Neuronal stem cell (in vitro differentiated cells): Measurements from ENCODE around the gene ZNF581.

Experiments used
- DNase-seq: peaks from one replicate; pipeline ENCODE4 v3.0.0-alpha.2; 2013; ENCODE audit warnings: low spot score
- H2AFZ ChIP-seq: one replicate; pipeline ENCODE4 v1.6.1; 2013; ENCODE audit warnings: mild to moderate bottlenecking, low read length, inconsistent platforms
- H2AK5ac ChIP-seq: 2 replicates; pipeline ENCODE4 v1.6.1; 2013; ENCODE audit warnings: low read depth, mild to moderate bottlenecking, inconsistent platforms, low read length, moderate library complexity, mixed read lengths
- H2BK120ac ChIP-seq: 2 replicates; pipeline ENCODE4 v1.6.1; 2013; ENCODE audit warnings: low read depth, mild to moderate bottlenecking, inconsistent platforms, low read length, moderate library complexity, mixed read lengths
- H2BK12ac ChIP-seq: one replicate; pipeline ENCODE4 v1.6.1; 2013; ENCODE audit warnings: low read length, inconsistent platforms
- H2BK15ac ChIP-seq: 2 replicates; pipeline ENCODE4 v1.6.1; 2013; ENCODE audit warnings: mild to moderate bottlenecking, low read length, inconsistent platforms, mixed read lengths
- H2BK5ac ChIP-seq: one replicate; pipeline ENCODE4 v1.6.1; 2013; ENCODE audit warnings: inconsistent platforms, mild to moderate bottlenecking, low read length, moderate library complexity
- H3K14ac ChIP-seq: one replicate; pipeline ENCODE4 v1.6.1; 2013; ENCODE audit warnings: low read length, inconsistent platforms
- H3K18ac ChIP-seq: 2 replicates; pipeline ENCODE4 v1.6.1; 2013; ENCODE audit warnings: low read length, inconsistent platforms
- H3K23ac ChIP-seq: 2 replicates; pipeline ENCODE4 v1.6.1; 2013; ENCODE audit warnings: low read depth, mild to moderate bottlenecking, mixed read lengths, low read length, inconsistent platforms; ENCODE audit not compliant: poor library complexity
- H3K27ac ChIP-seq: replicated peaks from 3 replicates; pipeline ENCODE4 v1.5.1; 2013; ENCODE audit warnings: low read length, inconsistent platforms
- H3K27me3 ChIP-seq, 3 experiments: 2 replicates each; pipeline ENCODE4 v1.6.1; 2013; ENCODE audit warnings: low read length in 3 of 3, mild to moderate bottlenecking in 2 of 3, inconsistent platforms in 1 of 3, low read depth in 1 of 3, mixed read lengths in 1 of 3, moderate library complexity in 1 of 3; ENCODE audit not compliant: control insufficient read depth in 3 of 3, insufficient read depth in 3 of 3
- H3K36me3 ChIP-seq, 2 donors: replicated peaks in 1 of 2; 2 replicates each; pipeline ENCODE4 v1.6.1; 2013; ENCODE audit warnings: low read length in 2 of 2; ENCODE audit not compliant: control insufficient read depth in 2 of 2, insufficient read depth in 2 of 2
- H3K4ac ChIP-seq: 2 replicates; pipeline ENCODE4 v1.6.1; 2013; ENCODE audit warnings: inconsistent platforms, mild to moderate bottlenecking, low read length, moderate library complexity
- H3K4me1 ChIP-seq, 2 donors: 1 replicate in 1 of 2; 2 replicates in 1 of 2; pipeline ENCODE4 v1.6.1; 2013; ENCODE audit warnings: low read length in 2 of 2, low read depth in 1 of 2; ENCODE audit not compliant: control insufficient read depth in 2 of 2, insufficient read depth in 1 of 2
- H3K4me2 ChIP-seq: one replicate; pipeline ENCODE4 v1.6.1; 2013; ENCODE audit warnings: mild to moderate bottlenecking, low read length, inconsistent platforms; ENCODE audit not compliant: insufficient read depth, poor library complexity, severe bottlenecking
- H3K4me3 ChIP-seq, 2 donors: 2 replicates each; pipeline ENCODE4 v1.5.1; 2013; ENCODE audit warnings: low read length in 2 of 2, mild to moderate bottlenecking in 2 of 2, inconsistent platforms in 1 of 2, moderate library complexity in 1 of 2
- H3K79me1 ChIP-seq: one replicate; pipeline ENCODE4 v1.6.1; 2013; ENCODE audit warnings: low read depth, mild to moderate bottlenecking, inconsistent platforms, low read length, moderate library complexity
- H3K9ac ChIP-seq: one replicate; pipeline ENCODE4 v1.6.1; 2013; ENCODE audit warnings: mild to moderate bottlenecking, low read depth, low read length, inconsistent platforms; ENCODE audit not compliant: poor library complexity
- H3K9me3 ChIP-seq, 2 donors: replicated peaks in 1 of 2; 2 replicates each; pipeline versions ENCODE3 to v1.6.1; 2013; ENCODE audit warnings: low read length in 2 of 2, mild to moderate bottlenecking in 2 of 2, inconsistent platforms in 1 of 2, low read depth in 1 of 2, mixed read lengths in 1 of 2, moderate library complexity in 1 of 2; ENCODE audit not compliant: control insufficient read depth in 2 of 2, insufficient read depth in 1 of 2
- H4K8ac ChIP-seq: one replicate; pipeline ENCODE4 v1.6.1; 2013; ENCODE audit warnings: low read depth, mild to moderate bottlenecking, inconsistent platforms, low read length, moderate library complexity
- H4K91ac ChIP-seq: one replicate; pipeline ENCODE4 v1.6.1; 2013; ENCODE audit warnings: low read length, low read depth, mild to moderate bottlenecking, inconsistent platforms; ENCODE audit not compliant: poor library complexity
- WGBS, 2 donors: extraction: QIAGEN DNeasy Blood & Tissue Kit; methylation state at CpG; one replicate each; pipeline ENCODE4 v1.1.7; 2013; ENCODE audit warnings: missing lambda C conversion rate in 2 of 2, mixed read lengths in 1 of 2; ENCODE audit not compliant: insufficient read length in 2 of 2, insufficient replicate concordance in 1 of 2; ENCODE audit errors: extremely low coverage in 2 of 2; 5-methylcytosine and 5-hydroxymethylcytosine counted together

The ZNF581 gene

DNA sequence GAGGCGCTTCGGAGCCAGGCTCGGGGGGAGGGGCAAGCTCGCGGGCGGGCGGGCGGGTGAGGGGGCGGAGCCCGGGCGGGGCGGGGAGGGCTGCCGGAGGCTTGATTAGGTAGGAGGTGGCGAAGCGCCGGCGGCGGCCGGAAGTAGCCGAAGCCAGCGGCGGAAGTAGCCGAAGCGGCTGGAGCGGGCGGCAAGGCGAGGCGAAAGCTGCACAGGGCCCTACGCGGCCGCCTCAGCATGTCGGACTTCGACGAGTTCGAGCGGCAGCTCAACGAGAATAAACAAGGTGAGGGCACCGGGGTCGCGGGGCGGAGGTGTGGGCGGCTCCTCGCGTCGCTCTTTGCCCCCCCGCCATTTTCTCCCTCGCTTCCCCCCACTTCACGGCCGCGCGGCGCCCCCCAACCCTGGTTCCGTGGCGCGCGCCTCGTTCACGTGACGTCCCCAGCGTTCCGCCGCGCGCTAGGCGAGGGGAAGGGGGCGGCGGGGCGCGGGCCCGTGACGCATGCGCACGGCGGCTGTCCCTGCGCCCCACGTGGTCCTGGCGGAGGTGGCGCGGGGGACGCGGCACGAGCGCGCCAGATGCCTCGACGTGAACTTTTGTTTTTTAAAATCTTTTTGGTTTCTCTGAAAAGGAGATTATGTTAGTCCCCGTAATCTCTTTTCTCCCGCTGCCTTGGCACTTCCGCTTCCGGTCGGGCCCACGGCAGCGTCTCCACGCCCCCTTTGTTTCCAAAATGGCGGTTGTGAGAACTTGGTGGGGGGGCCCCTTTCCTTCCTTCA lies 11.6 kb downstream of the ZNF581 start, which contains the start of gene U2AF2:
U2AF2 (plus strand) TSS at position 168 of the 780 bp plus-strand sequence; CDS start at position 238, 70 bp downstream.
- Histone ChIP-seq H4K8ac (peak within 1 kb of the TSS; percentile 98), H2AK5ac (peak within 1 kb of the TSS; percentile 100), H3K9ac (peak within 1 kb of the TSS; percentile 100), H3K9me3 (no peaks in the 10 kb centered on the region), H3K4ac (peak within 1 kb of the TSS; percentile 98), H3K79me1 (peaks cover 7% of the 10 kb centered on the region), H2BK15ac (peak within 1 kb of the TSS; percentile 88), H3K4me3 (peak within 1 kb of the TSS; percentile 55 to 98), H3K18ac (peak within 1 kb of the TSS; percentile 99), H2BK5ac (peak within 1 kb of the TSS; percentile 93), H3K27me3 (no peaks in the 10 kb centered on the region), H3K23ac (peak within 1 kb of the TSS; percentile 99), H3K4me1 (peaks cover 11 to 12% of the 10 kb centered on the region in 2 donors), H2BK12ac (no peak within 1 kb of the TSS), H2AFZ (peak within 1 kb of the TSS; percentile 82), H3K36me3 (peaks cover 13 to 63% of the 10 kb centered on the region in 2 donors), H3K27ac (peak within 1 kb of the TSS; percentile 99), H4K91ac (peak within 1 kb of the TSS; percentile 94), H3K4me2 (peak within 1 kb of the TSS; percentile 78), H2BK120ac (peak within 1 kb of the TSS; percentile 92), H3K14ac (peak within 1 kb of the TSS; percentile 97)
- peak; percentile 94 for DNase-seq
- WGBS, 2 donors: no CpG with 5 or more reads among the region's 95 CpGs

DNA sequence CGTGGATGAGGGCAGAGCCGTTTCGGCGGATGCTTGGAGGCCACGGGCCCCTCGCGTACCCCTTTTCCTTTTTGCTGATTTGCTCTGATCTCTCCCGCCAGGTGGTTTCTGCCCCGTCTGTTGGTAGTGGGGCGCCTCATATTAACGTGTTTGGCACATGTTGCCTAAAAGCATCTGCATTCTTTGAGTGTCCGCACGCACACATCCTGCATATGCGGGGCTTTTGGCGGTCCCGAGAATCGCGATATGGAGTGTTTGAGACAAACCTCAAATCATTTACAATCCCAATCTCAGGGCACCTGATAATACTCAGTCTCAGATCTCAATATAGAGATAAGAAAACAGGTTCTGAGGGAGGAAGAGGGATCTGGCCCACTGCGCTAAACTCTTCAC lies 12.2 kb downstream of the ZNF581 start:
- peak overlapping the region; percentile 100 for H2AK5ac ChIP-seq
- no peaks in the 10 kb centered on the region for H3K27me3 ChIP-seq
- WGBS, 2 donors: no CpG with 5 or more reads among the region's 19 CpGs
- H2AFZ ChIP-seq: peak overlapping the region; percentile 82
- H3K4me2 ChIP-seq: peak overlapping the region; percentile 78
- H3K4ac ChIP-seq: peak overlapping the region; percentile 97
- peak overlapping the region; percentile 99 for H3K18ac ChIP-seq
- no peak overlapping the region for H2BK12ac ChIP-seq
- H3K23ac ChIP-seq: peak overlapping the region; percentile 99
- no peak overlapping the region for H2BK15ac ChIP-seq
- peak overlapping the region; percentile 99 for H3K27ac ChIP-seq
- H3K4me1 ChIP-seq: peaks cover 11 to 12% of the 10 kb centered on the region in 2 donors
- no peak for DNase-seq
- peak overlapping the region; percentile 93 for H2BK5ac ChIP-seq
- peaks cover 16 to 63% of the 10 kb centered on the region in 2 donors for H3K36me3 ChIP-seq
- H3K4me3 ChIP-seq: peak overlapping the region; percentile 55 to 98
- no peak overlapping the region for H2BK120ac ChIP-seq
- peak overlapping the region; percentile 75 for H3K14ac ChIP-seq
- H3K9ac ChIP-seq: peak overlapping the region; percentile 91
- no peak overlapping the region for H4K8ac ChIP-seq
- no peak overlapping the region for H4K91ac ChIP-seq
- H3K79me1 ChIP-seq: peaks cover 10% of the 10 kb centered on the region
- no peaks in the 10 kb centered on the region for H3K9me3 ChIP-seq

DNA sequence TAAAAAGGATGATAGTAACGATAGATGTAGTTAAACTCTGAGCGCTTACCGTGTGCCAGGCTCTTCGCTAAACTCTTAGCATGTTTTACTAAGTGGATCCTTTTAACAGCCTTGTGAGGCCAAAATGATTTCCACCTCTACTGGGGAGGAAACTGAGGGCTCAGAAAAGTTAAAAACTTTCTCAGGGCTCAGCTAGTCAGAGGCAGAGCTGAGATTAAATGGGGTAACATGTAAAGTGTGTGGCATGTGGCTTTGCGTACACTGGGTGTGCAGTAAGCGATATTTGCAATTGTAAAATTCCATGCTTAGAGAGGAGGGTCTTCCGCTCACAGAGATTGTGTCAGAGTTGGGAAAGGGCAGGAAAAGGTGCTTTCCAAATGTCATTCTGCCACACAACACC lies 13.1 kb downstream of the ZNF581 start:
- H2AFZ ChIP-seq: no peak overlapping the region
- peaks cover 11 to 12% of the 10 kb centered on the region in 2 donors for H3K4me1 ChIP-seq
- no peak overlapping the region for H2BK12ac ChIP-seq
- no peak overlapping the region for H4K91ac ChIP-seq
- WGBS, 2 donors: no CpG with 5 or more reads among the region's 7 CpGs
- no peak overlapping the region for H3K9ac ChIP-seq
- no peak overlapping the region for H3K27ac ChIP-seq
- no peak overlapping the region for H2AK5ac ChIP-seq
- peak overlapping the region in 1 of 2 donors; percentile 55 for H3K4me3 ChIP-seq
- no peaks in the 10 kb centered on the region for H3K9me3 ChIP-seq
- no peak overlapping the region for H2BK15ac ChIP-seq
- no peak overlapping the region for H2BK5ac ChIP-seq
- H3K27me3 ChIP-seq: no peaks in the 10 kb centered on the region
- no peak overlapping the region for H4K8ac ChIP-seq
- H3K23ac ChIP-seq: no peak overlapping the region
- no peak overlapping the region for H3K18ac ChIP-seq
- H3K14ac ChIP-seq: no peak overlapping the region
- DNase-seq: no peak
- peaks cover 22 to 66% of the 10 kb centered on the region in 2 donors for H3K36me3 ChIP-seq
- H3K79me1 ChIP-seq: peaks cover 11% of the 10 kb centered on the region
- no peak overlapping the region for H3K4ac ChIP-seq
- peak overlapping the region; percentile 78 for H3K4me2 ChIP-seq
- H2BK120ac ChIP-seq: no peak overlapping the region

GRCh38 chr19:55656988-55657747 lies 13.7 kb downstream of the ZNF581 start:
- Histone ChIP-seq H3K4me3 (peak overlapping the region in 1 of 2 donors; percentile 55), H3K27ac (no peak overlapping the region), H4K91ac (no peak overlapping the region), H3K23ac (no peak overlapping the region), H2BK5ac (no peak overlapping the region), H3K27me3 (no peaks in the 10 kb centered on the region), H3K36me3 (peaks cover 24 to 68% of the 10 kb centered on the region in 2 donors), H2BK120ac (no peak overlapping the region), H4K8ac (no peak overlapping the region), H3K14ac (no peak overlapping the region), H2BK15ac (no peak overlapping the region), H3K18ac (no peak overlapping the region), H3K79me1 (peaks cover 13% of the 10 kb centered on the region), H3K4me2 (no peak overlapping the region), H3K9ac (peak overlapping the region; percentile 39), H2AFZ (no peak overlapping the region), H3K4ac (no peak overlapping the region), H2AK5ac (no peak overlapping the region), H3K4me1 (peaks cover 11 to 12% of the 10 kb centered on the region in 2 donors), H2BK12ac (no peak overlapping the region), H3K9me3 (no peaks in the 10 kb centered on the region)
- no CpG with 5 or more reads among the region's 18 CpGs for WGBS, 2 donors
- no peak for DNase-seq
